K562 (cell line): Measurements from ENCODE around the gene FXYD1. TPM values are rescaled to one million over a fixed set of nuclear protein-coding genes. Genes with fewer than 3 reads are reported as not detected.
A peak's percentile ranks its signal among the peaks of the same experiment; 100 is the strongest.

ENCODE experiments used
- ATAC-seq: fragments of 200-7000 bp; cut with Tn5 transposase; 3 replicates; pipeline ENCODE4 v1.9.1; 2020; ENCODE audit warnings: moderate library complexity
- BruUV-seq: library from RNA; stranded (reverse); fragments of 400-500 nt; replicated peaks from 2 replicates; lab custom pipeline; 2021; lab: Mats Ljungman, UMichigan
- CTCF ChIA-PET: fragments of 300-600 bp; formaldehyde crosslinking; extraction: SDS; loops from one replicate; lab custom pipeline; 2021; ENCODE audit warnings: low intra/inter-chr PET ratio; lab: Yijun Ruan, JAX
- POLR2A ChIA-PET: fragments of 300-600, 350-650 bp; sonication (Branson Sonifier 250); formaldehyde crosslinking; extraction: SDS; loops from one replicate; lab custom pipeline; 2021; ENCODE audit warnings: antibody characterized with exemption, inconsistent platforms; lab: Yijun Ruan, JAX
- DNase-seq, 4 experiments: peaks; one replicate each; pipeline versions ENCODE4 v3.0.0 to v3.0.0-alpha.2; 2011 to 2018; ENCODE audit warnings: low spot score in 3 of 4, mixed read lengths in 3 of 4; ENCODE audit errors: extremely low read depth in 1 of 4
- FAIRE-seq: peaks from 2 replicates; lab custom pipeline; 2011; peaks lifted over from hg19 to GRCh38; lab: Jason Lieb, UNC
- H2AFZ ChIP-seq: 2 replicates; pipeline ENCODE4 v1.6.0; 2011; ENCODE audit warnings: low read depth, low read length, control low read depth, inconsistent platforms
- H3K27ac ChIP-seq: fragments of 200-600 bp; 3 replicates; pipeline ENCODE4 v1.8.0; 2011; ENCODE audit warnings: low read depth, mild to moderate bottlenecking, control low read depth, inconsistent platforms, low read length, moderate library complexity, mixed read lengths; ENCODE audit errors: extremely low read depth
- H3K27me3 ChIP-seq, 2 experiments: fragments of 300-600 bp in 1 of 2; 2 replicates in 1 of 2; 3 replicates in 1 of 2; pipeline versions ENCODE4 v1.6.0 to v1.8.0; 2011; ENCODE audit warnings: inconsistent platforms in 2 of 2, low read length in 2 of 2, mild to moderate bottlenecking in 1 of 2, mixed read lengths in 1 of 2, moderate library complexity in 1 of 2; ENCODE audit not compliant: control insufficient read depth in 2 of 2, insufficient read depth in 2 of 2
- H3K36me3 ChIP-seq: fragments of 300-600 bp; 3 replicates; pipeline ENCODE4 v1.8.0; 2011; ENCODE audit warnings: mild to moderate bottlenecking, low read length, inconsistent platforms; ENCODE audit not compliant: control insufficient read depth, insufficient read depth
- H3K4me1 ChIP-seq, 2 experiments: fragments of 200-600 bp in 1 of 2; replicated peaks in 1 of 2; 2 replicates in 1 of 2; 3 replicates in 1 of 2; pipeline versions ENCODE4 v1.5.1 to v1.8.0; 2011; ENCODE audit warnings: inconsistent platforms in 2 of 2, low read length in 2 of 2, mild to moderate bottlenecking in 1 of 2, mixed read lengths in 1 of 2, moderate library complexity in 1 of 2; ENCODE audit not compliant: control insufficient read depth in 2 of 2, insufficient read depth in 2 of 2
- H3K4me2 ChIP-seq: 2 replicates; pipeline ENCODE4 v1.6.1; 2011; ENCODE audit warnings: low read length, control low read depth, inconsistent platforms, mixed read lengths; ENCODE audit not compliant: insufficient read depth
- H3K4me3 ChIP-seq: fragments of 200-600 bp; sonication (generic), shearing (Covaris generic); 2 replicates; pipeline ENCODE4 v1.5.1; 2016; ENCODE audit warnings: control low read depth, inconsistent platforms
- H3K79me2 ChIP-seq: fragments of 200-600 bp; 3 replicates; pipeline ENCODE4 v1.8.0; 2011; ENCODE audit warnings: low read length, inconsistent platforms; ENCODE audit not compliant: control insufficient read depth, insufficient read depth
- H3K9ac ChIP-seq, 2 experiments: 2 replicates each; pipeline versions ENCODE4 v1.6.0 to v1.6.1; 2011; ENCODE audit warnings: low read depth in 2 of 2, low read length in 2 of 2, control low read depth in 1 of 2, inconsistent platforms in 1 of 2, mild to moderate bottlenecking in 1 of 2, mixed read lengths in 1 of 2; ENCODE audit not compliant: insufficient read depth in 1 of 2
- H3K9me1 ChIP-seq: one replicate; pipeline ENCODE4 v1.6.0; 2011; ENCODE audit warnings: inconsistent platforms, mild to moderate bottlenecking, low read length, moderate library complexity; ENCODE audit not compliant: control insufficient read depth, insufficient read depth
- H3K9me3 ChIP-seq: replicated peaks from 2 replicates; pipeline ENCODE4 v1.5.1; 2011; ENCODE audit warnings: low read depth, low read length, inconsistent platforms; ENCODE audit not compliant: control insufficient read depth, insufficient read depth
- H4K20me1 ChIP-seq: replicated peaks from 2 replicates; pipeline ENCODE4 v1.6.1; 2011; ENCODE audit warnings: low read length, inconsistent platforms, mixed read lengths; ENCODE audit not compliant: control insufficient read depth, insufficient read depth
- DNMT1 ChIP-seq: fragments of 450-650 bp; IDR thresholded peaks from 2 replicates; pipeline ENCODE4 v1.6.1; 2016; ENCODE audit warnings: antibody characterized with exemption, mild to moderate bottlenecking
- HDAC1 ChIP-seq, 2 experiments: fragments of 450-650 bp; IDR thresholded peaks; 2 replicates each; pipeline ENCODE4 v1.6.1; 2016 to 2017; ENCODE audit warnings: inconsistent platforms in 1 of 2, mild to moderate bottlenecking in 1 of 2, moderate library complexity in 1 of 2
- MCM3 ChIP-seq: fragments of 450-650 bp; IDR thresholded peaks from 2 replicates; pipeline ENCODE4 v1.6.1; 2016
- ZFP36 ChIP-seq: fragments of 150-350 bp; IDR thresholded peaks from 2 replicates; pipeline ENCODE4 v1.6.1; 2018; ENCODE audit warnings: low read length, low read depth; ENCODE audit not compliant: partially characterized antibody
- WGBS: fragments of 100-300 bp; shearing (Covaris generic); methylation state at CpG from one replicate; pipeline ENCODE4 v1.1.6; 2016; ENCODE audit warnings: low coverage, mixed read lengths; ENCODE audit not compliant: insufficient coverage; ENCODE audit errors: missing lambda C conversion rate; 5-methylcytosine and 5-hydroxymethylcytosine counted together
- in situ Hi-C: fragments of 300-500 bp; cut with MboI; formaldehyde crosslinking; loops from 4 replicates; pipeline ENCODE4 v1.15.0; 2018; ENCODE audit warnings: inconsistent platforms, mixed read lengths
- intact Hi-C: fragments of 100-400 bp; cut with micrococcal nuclease; formaldehyde crosslinking; loops from 2 replicates; pipeline ENCODE4 v1.14.2; 2022
- polyA plus RNA-seq, 8 experiments: library from polyadenylated mRNA; depleted of rRNA in 4 of 8; stranded (reverse) in 5 of 8; unstranded in 3 of 8; fragments of >200 nt; fragmentation: Nextera tagmentation in 2 of 8; fragmentation: Illumina TruSeq in 1 of 8; extraction: Ambion mirVana in 2 of 8; extraction: Trizol in 1 of 8; gene quantifications; 2 replicates each; pipeline versions ENCODE4 v1.2.1 to v1.2.3, GENCODE V29; 2011 to 2014; ENCODE audit warnings: inconsistent platforms in 1 of 8, missing spikeins in 1 of 8
- total RNA-seq, 7 experiments: library from RNA; depleted of rRNA in 6 of 7; stranded (reverse); fragments of >200 nt in 6 of 7; fragmentation: Illumina TruSeq in 2 of 7; extraction: Trizol in 2 of 7; gene quantifications; 2 replicates each; pipeline versions ENCODE4 v1.2.1 to v1.2.3, GENCODE V29; 2011 to 2021; ENCODE audit warnings: low replicate concordance in 1 of 7
- TF ChIP-seq, protein P1 (sequence below), 3 experiments: fragments of 200-800 bp in 1 of 3; sonication (Bioruptor generic) in 1 of 3; sonication (generic) in 1 of 3; formaldehyde crosslinking in 1 of 3; IDR thresholded peaks; 2 replicates each; pipeline versions ENCODE4 v1.6.1 to v1.8.0; 2016 to 2022; ENCODE audit warnings: mild to moderate bottlenecking in 2 of 3, missing compliant biosample characterization in 2 of 3, missing genetic modification characterization in 2 of 3, missing genetic modification reagents in 1 of 3

FXYD1 gene
- total and polyA plus RNA-seq, 9 of the 15 experiments (the other 6 are each of a cell fraction or from before 2014, with no cell fraction given) = 0.40 to 3.2 (median 1.8) TPM; not detected in 3

DNA sequence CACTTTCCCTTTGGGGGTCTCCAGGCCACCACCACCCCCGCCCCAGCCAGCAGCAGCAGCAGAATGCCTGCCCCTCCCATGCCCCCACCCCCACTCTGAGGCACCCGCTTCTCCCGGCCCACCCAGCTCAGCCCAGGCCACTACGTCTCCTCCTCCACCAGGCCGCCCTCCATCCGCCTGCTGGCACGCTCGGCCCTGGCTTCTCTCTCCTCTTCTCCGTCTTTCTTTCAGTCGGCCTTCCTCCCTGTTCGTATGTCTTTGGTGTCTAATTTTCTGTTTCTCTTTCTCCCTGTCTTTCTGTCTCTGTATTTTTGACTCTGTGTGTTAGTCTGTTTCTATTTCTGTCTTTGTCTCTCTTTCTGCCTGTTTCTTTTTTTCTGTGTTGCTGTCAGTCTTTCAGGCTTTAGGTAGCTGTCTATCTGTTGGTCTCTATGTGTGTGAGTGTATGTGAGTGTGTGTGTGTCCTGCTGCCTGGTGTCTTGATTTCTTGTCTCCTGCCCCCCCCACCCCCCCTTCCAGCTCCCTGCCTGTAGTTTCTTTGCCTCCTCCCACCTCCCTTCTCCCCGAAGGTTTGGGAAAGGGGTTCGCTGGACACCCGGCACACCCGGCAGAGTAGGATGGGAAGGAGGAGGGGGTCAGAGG, 3.9 kb upstream of the FXYD1 start, which contains the start of gene LGI4:
LGI4 (minus strand) TSS at position 459 of the 642 bp plus-strand sequence; CDS start at position 80, 379 bp downstream.
- no peak for TF ChIP-seq DNMT1
- 0 out of 2 replicates have a peak, but pooled peaks have one; percentile 54 for TF ChIP-seq MCM3
- TF ChIP-seq ZFP36 = peak; percentile 63
- TF ChIP-seq, protein P1, sequence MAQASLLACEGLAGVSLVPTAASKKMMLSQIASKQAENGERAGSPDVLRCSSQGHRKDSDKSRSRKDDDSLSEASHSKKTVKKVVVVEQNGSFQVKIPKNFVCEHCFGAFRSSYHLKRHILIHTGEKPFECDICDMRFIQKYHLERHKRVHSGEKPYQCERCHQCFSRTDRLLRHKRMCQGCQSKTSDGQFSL (CRISPR knock-in tag; IDR thresholded peaks at IDR 0.05) = no peak
- TF ChIP-seq, protein P1 (tag; IDR thresholded peaks at IDR 0.05) = peak in 1 of 2 experiments; percentile 34; a peak in 1 of 4 replicates
- 0 out of 4 replicates have a peak, but pooled peaks of 1 of the 2 experiments have one; percentile 14 for TF ChIP-seq HDAC1 (IDR thresholded peaks at IDR 0.05)
- TF ChIP-seq, all 486 proteins: peak for 4
- H3K9me3 ChIP-seq = no peaks in the 10 kb centered on the region
- WGBS = 22% methylated on average over 9 of the region's 15 CpGs
- no peak for ATAC-seq
- H3K9me1 ChIP-seq = no peaks in the 10 kb centered on the region
- no peaks in the 10 kb centered on the region for H3K79me2 ChIP-seq
- no peak within 1 kb of the TSS for H3K4me3 ChIP-seq
- in situ Hi-C loops (loop anchor here (10.0 kb wide), 1 partner anchor 300 kb away; no protein-coding TSS in a partner anchor), intact Hi-C loops (loop anchor here (1.0 to 5.0 kb wide), 3 partner anchors 67 to 296 kb away; no protein-coding TSS in a partner anchor)
- DNase-seq = no peak
- ChIA-PET POLR2A (interaction anchor here (0.7 to 1.5 kb wide), 2 partner anchors 17 to 362 kb away, joined by 3 read pairs; partner anchors contain the start of gene ZNF599), CTCF (interaction anchor here (1.6 to 2.4 kb wide), 5 partner anchors 20 to 162 kb away, joined by 4 to 13 read pairs (median 8); no protein-coding TSS in a partner anchor)
- H3K4me1 ChIP-seq = peaks cover 3 to 32% of the 10 kb centered on the region in 2 experiments; a peak in 3 of 5 replicates
- H3K36me3 ChIP-seq = no peaks in the 10 kb centered on the region
- no peak within 1 kb of the TSS for H3K27ac ChIP-seq
- peaks cover 2 to 28% of the 10 kb centered on the region in 2 experiments; a peak in 3 of 5 replicates for H3K27me3 ChIP-seq
- no peak for FAIRE-seq
- no peak within 1 kb of the TSS; a peak in 1 of 4 replicates for H3K9ac ChIP-seq
- no peak within 1 kb of the TSS for H3K4me2 ChIP-seq
- no TSS peak for BruUV-seq
- no peak within 1 kb of the TSS for H2AFZ ChIP-seq
- H4K20me1 ChIP-seq = 0 out of 2 replicates have a peak, but pooled peaks cover 4% of the 10 kb centered on the region
